ENCODE results near the gene PTTG1IP.

PTTG1IP gene

DNA sequence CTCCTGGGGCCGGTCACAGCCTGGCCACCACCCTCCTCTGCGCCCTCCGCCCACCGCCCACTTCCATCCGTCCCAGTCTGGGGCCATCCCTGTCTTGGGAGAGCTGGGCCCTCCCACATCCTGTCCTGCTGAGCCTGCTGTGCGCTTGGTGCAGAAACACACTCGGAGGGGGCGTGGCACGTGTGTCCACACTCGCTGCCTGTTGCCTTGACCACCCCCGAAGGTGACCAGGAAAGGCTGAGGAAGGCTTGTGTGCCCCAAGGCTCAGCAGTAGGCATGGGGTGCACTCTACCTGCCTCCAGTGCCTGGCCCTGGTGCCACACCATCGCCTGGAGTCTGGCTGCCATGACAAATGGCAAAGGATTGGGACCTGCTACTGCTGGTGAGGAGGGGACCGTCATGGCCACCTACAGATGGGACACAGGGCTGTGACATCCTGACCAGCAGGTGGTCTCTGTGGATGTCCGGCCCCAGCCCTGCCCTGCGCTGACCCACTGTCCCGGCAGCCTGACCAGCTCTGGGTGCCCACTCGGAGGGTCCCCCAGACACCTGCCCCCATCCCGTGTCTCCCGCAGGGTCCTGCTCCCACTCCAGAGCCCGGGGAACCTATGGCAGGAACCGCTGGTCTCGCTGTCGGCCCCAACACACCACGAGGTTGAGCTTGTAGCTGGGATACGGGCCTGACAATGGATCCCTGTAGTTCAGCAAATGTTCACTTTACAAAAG lies 23.2 kb upstream of the PTTG1IP start:
- DNase-seq (ENCODE audit: low read depth in 1 of 2, low spot score in 1 of 2) = no peak

- DNase-seq (ENCODE audit: low read depth in 1 of 2, low spot score in 1 of 2) = no peak
These were observed 22.4 kb upstream of the PTTG1IP start for GRCh38 chr21:44895859-44896258.

- DNase-seq (ENCODE audit: low read depth in 1 of 2, low spot score in 1 of 2) = no peak
These were observed 21.3 kb upstream of the PTTG1IP start for GRCh38 chr21:44894687-44895302.

- no peak for DNase-seq (ENCODE audit: low read depth in 1 of 2, low spot score in 1 of 2)
These were observed 20.6 kb upstream of the PTTG1IP start for GRCh38 chr21:44893948-44894656.

- DNase-seq (ENCODE audit: low read depth in 1 of 2, low spot score in 1 of 2) = no peak
These were observed 19.7 kb upstream of the PTTG1IP start for GRCh38 chr21:44893278-44893556.

DNA sequence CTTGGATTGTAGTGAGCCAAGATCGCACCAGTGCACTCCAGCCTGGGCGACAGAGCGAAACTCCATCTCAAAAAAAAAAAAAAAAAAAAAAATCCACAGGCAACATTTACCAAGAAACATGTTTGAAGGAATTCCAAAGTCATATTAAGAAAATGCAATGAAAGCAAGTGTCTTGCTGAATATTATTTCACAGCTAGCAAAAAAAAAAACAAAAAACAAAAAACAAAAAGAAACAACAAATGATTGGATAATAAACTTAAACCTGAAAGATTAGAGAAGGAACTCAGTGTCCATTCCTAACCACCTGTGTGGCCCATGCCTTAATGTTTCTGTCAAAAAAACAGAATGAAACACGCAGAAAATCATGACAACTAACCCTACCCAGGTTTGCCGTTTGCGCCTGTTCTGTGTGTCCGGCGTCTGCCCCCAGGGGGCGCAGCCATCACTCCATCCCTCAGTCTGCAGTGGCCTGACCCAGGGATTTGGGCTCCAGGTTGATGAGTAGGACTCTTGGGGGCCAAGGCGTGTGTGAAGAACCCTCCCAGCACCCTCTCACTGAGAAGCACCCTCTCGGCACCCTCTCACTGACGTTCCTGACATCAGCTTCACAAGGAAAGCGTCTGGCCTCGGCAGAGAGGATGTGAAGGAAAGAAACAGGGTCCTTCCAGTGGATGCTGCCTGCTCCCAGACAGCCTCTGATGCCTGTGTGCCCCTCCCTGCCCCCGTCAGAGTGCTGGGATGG lies 19.2 kb upstream of the PTTG1IP start:
- peak; percentile 58 to 68 for DNase-seq (ENCODE audit: low read depth in 1 of 2, low spot score in 1 of 2)

GRCh38 chr21:44892095-44892494 lies 18.6 kb upstream of the PTTG1IP start:
- no peak for DNase-seq (ENCODE audit: low read depth in 1 of 2, low spot score in 1 of 2)

DNA sequence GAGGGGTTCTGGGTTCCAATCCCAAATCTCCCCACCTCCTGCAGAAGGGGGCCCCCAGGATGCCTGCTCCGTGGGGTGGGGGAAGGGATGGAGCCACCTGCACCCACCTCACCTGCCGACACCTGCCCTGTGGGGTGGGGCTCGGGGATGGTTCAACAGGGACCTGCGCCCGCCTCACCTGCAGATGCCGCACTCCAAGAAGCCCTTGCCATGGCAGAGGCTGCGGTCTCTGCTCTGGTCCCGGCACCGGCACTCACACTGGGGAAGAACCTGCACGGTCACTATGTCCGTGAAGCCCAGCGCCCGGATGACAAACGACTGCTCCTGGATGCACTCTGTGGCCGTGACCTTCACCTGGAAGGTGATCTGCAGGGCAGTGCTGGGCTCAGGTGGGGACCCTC lies 18.1 kb upstream of the PTTG1IP start:
- DNase-seq (ENCODE audit: low read depth in 1 of 2, low spot score in 1 of 2) = no peak

DNA sequence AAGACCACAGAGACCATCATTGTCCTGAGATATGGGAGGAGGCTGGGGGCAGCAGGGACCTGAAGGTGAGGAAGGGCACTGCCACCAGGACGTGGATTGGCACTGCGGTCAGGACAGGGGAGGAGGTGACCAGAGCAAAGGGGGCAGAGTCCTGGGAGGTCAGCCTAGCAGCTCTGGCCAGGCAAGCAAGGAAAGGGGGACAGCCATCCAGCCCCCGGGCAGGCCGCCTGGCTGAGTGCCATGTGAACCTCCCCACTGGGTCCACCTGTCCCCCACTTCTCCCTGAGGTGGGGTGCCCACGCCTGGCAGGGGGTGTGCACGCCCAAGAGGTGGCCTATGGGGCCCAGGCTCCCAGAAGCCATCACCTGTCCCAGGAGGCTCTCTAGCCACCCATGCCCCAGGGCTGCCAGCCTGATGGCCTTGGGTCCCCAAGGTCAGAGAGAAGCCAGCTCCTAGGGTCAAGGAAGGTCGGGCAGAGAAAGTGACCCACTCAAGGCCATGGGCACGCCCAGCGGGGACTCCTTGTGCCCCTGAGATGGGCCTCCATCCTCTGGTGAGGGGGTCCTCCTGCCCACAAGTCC lies 17.6 kb upstream of the PTTG1IP start:
- no peak for DNase-seq (ENCODE audit: low read depth in 1 of 2, low spot score in 1 of 2)

- no peak for DNase-seq (ENCODE audit: low read depth in 1 of 2, low spot score in 1 of 2)
These were observed 16.9 kb upstream of the PTTG1IP start for GRCh38 chr21:44890338-44890931.

DNA sequence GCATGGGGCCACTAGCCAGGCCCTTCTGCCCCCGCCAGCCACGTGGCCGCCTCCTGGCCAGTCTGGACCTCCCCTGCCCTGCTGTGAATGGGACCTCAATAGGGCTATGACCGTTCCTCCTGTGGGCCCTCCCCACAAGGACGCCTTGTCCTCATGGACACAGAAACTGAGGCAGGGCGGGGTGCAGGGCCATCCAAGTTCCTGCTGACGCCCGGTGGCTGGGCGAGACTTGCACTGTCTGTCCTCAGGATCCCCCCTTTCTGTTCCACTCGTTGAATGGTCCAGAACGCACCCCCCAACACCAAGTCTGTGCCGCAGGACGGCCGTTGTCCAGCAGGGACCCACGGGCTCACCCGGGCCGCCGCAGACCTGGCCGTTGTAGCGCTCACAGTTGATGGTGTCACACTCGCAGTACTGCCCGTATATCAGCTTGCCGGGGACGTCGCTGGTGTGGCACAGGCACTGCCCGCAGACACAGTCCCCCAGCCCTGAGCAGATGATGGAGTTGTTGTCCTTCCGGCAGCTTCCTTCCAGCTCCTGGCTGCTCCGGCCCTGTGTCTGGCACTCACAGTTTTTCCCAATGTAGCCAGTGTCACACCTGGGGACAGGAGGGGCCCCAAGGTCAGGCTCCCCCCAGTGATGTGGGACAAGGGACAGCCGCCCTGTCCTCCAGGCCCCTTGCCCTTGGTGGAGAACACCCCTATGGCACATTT lies 16.3 kb upstream of the PTTG1IP start:
- no peak for DNase-seq (ENCODE audit: low read depth in 1 of 2, low spot score in 1 of 2)

GRCh38 chr21:44888581-44889550 lies 15.4 kb upstream of the PTTG1IP start:
- no peak for DNase-seq (ENCODE audit: low read depth in 1 of 2, low spot score in 1 of 2)

GRCh38 chr21:44887807-44888580 lies 14.5 kb upstream of the PTTG1IP start:
- no peak for DNase-seq (ENCODE audit: low read depth in 1 of 2, low spot score in 1 of 2)

- DNase-seq (ENCODE audit: low read depth in 1 of 2, low spot score in 1 of 2) = no peak
These were observed 13.8 kb upstream of the PTTG1IP start for GRCh38 chr21:44887126-44887806.

DNA sequence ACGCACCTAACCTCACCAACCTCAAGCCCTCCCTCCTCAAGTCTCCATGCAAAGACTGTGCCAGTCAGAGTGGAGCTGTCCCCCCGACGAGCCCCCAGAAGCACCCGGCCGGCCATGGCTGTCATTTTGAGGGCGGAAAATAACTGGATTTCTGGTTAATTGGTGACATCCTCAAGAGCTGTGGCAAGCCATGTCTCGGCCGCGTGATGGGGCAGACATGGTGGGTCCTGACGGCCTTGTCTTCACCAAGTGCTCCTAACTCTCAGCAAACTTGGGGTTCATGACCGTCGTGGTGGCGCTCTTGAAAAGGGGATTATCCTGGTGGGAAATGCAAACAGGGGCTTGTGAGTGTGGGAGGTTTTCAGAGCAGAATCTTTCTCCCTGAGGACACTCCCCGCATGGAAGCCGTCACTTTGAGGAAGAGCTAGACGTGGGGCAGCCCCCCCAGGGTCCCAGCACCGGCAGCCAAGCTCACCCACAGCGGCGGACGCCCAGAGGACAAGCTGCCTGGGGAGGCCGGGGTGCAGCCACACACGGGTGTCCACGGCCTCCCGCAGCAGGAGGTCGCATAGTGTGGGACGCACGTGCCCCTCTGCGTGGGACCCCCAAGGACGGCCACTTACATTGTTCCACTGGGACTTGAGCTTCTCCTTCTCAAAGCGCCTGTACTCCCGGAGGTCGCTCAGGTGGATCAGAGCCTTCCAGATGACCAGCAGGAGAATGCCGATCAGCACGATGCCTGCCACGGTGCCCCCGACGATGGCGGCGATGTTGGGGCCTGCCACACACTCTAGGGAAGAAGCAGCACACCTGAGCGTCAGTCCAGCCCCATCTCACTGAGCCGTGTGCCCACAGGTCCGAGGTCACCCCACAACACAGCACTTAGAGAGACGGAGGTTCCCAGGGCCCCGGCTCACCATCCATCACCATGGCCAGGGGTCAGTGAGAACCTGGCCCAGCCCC lies 12.9 kb upstream of the PTTG1IP start:
- DNase-seq (ENCODE audit: low read depth in 1 of 2, low spot score in 1 of 2) = no peak

DNA sequence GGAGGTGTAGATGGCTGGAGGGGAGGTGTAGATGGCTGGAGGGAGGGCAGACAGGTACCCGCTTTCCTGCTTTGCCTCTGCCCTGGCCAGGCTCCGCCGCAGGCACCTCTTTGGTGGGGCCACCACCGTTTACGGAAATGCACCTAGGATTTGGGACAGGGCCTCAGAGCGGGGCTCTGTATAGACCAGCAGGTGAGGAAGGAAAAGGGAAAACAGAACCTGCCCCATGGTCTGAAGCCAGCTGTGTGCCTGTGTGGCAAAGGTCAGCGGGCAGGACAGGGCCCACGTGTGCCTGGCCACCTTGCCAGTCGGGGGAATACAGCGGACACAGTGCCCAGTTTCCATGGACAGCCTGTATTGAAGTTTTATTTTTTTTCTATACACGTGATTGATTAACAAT lies 12.1 kb upstream of the PTTG1IP start:
- no peak for DNase-seq (ENCODE audit: low read depth in 1 of 2, low spot score in 1 of 2)

GRCh38 chr21:44884097-44884496 lies 10.6 kb upstream of the PTTG1IP start:
- no peak for DNase-seq (ENCODE audit: low read depth in 1 of 2, low spot score in 1 of 2)
